HEK293 (cell line): ENCODE measurements around the gene SERINC5.

Experiments
- GLIS2 ChIP-seq: fragments of 450-650 bp; formaldehyde crosslinking; IDR thresholded peaks from 2 replicates; pipeline ENCODE4 v1.5.1; 2016; ENCODE audit warnings: missing biosample characterization, missing genetic modification characterization
- HOXA7 ChIP-seq: sonication (generic); formaldehyde crosslinking; IDR thresholded peaks from 2 replicates; pipeline ENCODE4 v1.8.1; 2022; ENCODE audit warnings: missing genetic modification reagents, borderline replicate concordance
- IKZF3 ChIP-seq: fragments of 450-650 bp; IDR thresholded peaks from 2 replicates; pipeline ENCODE4 v1.5.0; 2018; ENCODE audit warnings: missing biosample characterization, mild to moderate bottlenecking, missing genetic modification characterization, moderate library complexity
- KLF7 ChIP-seq: fragments of 450-650 bp; formaldehyde crosslinking; IDR thresholded peaks from 2 replicates; pipeline ENCODE4 v1.5.1; 2016; ENCODE audit warnings: missing biosample characterization, missing genetic modification characterization, borderline replicate concordance
- KLF8 ChIP-seq: fragments of 450-650 bp; formaldehyde crosslinking; IDR thresholded peaks from 2 replicates; pipeline ENCODE4 v1.5.1; 2016; ENCODE audit warnings: missing biosample characterization, missing genetic modification characterization
- KLF9 ChIP-seq: fragments of 450-650 bp; formaldehyde crosslinking; IDR thresholded peaks from 2 replicates; pipeline ENCODE4 v1.5.1; 2016; ENCODE audit warnings: missing biosample characterization, missing genetic modification characterization, low read depth
- SP2 ChIP-seq: fragments of 450-650 bp; formaldehyde crosslinking; IDR thresholded peaks from 2 replicates; pipeline ENCODE4 v1.5.1; 2016; ENCODE audit warnings: missing biosample characterization, missing genetic modification characterization
- SP3 ChIP-seq: fragments of 450-650 bp; formaldehyde crosslinking; IDR thresholded peaks from 2 replicates; pipeline ENCODE4 v1.5.1; 2016; ENCODE audit warnings: missing biosample characterization, missing genetic modification characterization
- SP7 ChIP-seq: fragments of 450-650 bp; formaldehyde crosslinking; IDR thresholded peaks from 2 replicates; pipeline ENCODE4 v1.5.1; 2016; ENCODE audit warnings: missing biosample characterization, missing genetic modification characterization
- ZBTB17 ChIP-seq: fragments of 450-650 bp; formaldehyde crosslinking; IDR thresholded peaks from 2 replicates; pipeline ENCODE4 v1.5.1; 2016; ENCODE audit warnings: missing biosample characterization, missing genetic modification characterization
- ZBTB8A ChIP-seq: fragments of 450-650 bp; formaldehyde crosslinking; IDR thresholded peaks from 2 replicates; pipeline ENCODE4 v1.5.1; 2016; ENCODE audit warnings: missing biosample characterization, missing genetic modification characterization
- ZEB2 ChIP-seq: fragments of 450-650 bp; formaldehyde crosslinking; IDR thresholded peaks from 2 replicates; pipeline ENCODE4 v1.5.1; 2016; ENCODE audit warnings: missing biosample characterization, missing genetic modification characterization
- ZNF121 ChIP-seq: fragments of 450-650 bp; formaldehyde crosslinking; IDR thresholded peaks from 2 replicates; pipeline ENCODE4 v1.5.1; 2016; ENCODE audit warnings: missing biosample characterization, missing genetic modification characterization
- ZNF174 ChIP-seq: fragments of 450-650 bp; formaldehyde crosslinking; IDR thresholded peaks from 2 replicates; pipeline ENCODE4 v1.5.0; 2017; ENCODE audit warnings: missing biosample characterization, mild to moderate bottlenecking, missing genetic modification characterization
- ZNF2 ChIP-seq: fragments of 450-650 bp; formaldehyde crosslinking; IDR thresholded peaks from 2 replicates; pipeline ENCODE4 v1.5.1; 2016; ENCODE audit warnings: missing biosample characterization, missing genetic modification characterization
- ZNF311 ChIP-seq: fragments of 450-650 bp; formaldehyde crosslinking; IDR thresholded peaks from 2 replicates; pipeline ENCODE4 v1.5.1; 2017; ENCODE audit warnings: missing biosample characterization, missing genetic modification characterization, borderline replicate concordance
- ZNF335 ChIP-seq: fragments of 450-650 bp; formaldehyde crosslinking; conservative IDR thresholded peaks from 2 replicates; pipeline ENCODE4 v1.5.1; 2016; ENCODE audit warnings: missing biosample characterization, missing genetic modification characterization
- ZNF341 ChIP-seq: fragments of 450-650 bp; formaldehyde crosslinking; IDR thresholded peaks from 2 replicates; pipeline ENCODE4; 2016; ENCODE audit warnings: low read depth, missing biosample characterization, missing genetic modification characterization
- ZNF366 ChIP-seq: fragments of 450-650 bp; formaldehyde crosslinking; conservative IDR thresholded peaks from 2 replicates; pipeline ENCODE4 v1.5.1; 2016; ENCODE audit warnings: missing biosample characterization, missing genetic modification characterization
- ZNF501 ChIP-seq: fragments of 450-650 bp; formaldehyde crosslinking; IDR thresholded peaks from 2 replicates; pipeline ENCODE4 v1.5.1; 2016; ENCODE audit warnings: missing biosample characterization, missing genetic modification characterization
- ZNF629 ChIP-seq: fragments of 450-650 bp; formaldehyde crosslinking; IDR thresholded peaks from 2 replicates; pipeline ENCODE4 v1.5.1; 2017; ENCODE audit warnings: missing biosample characterization, missing genetic modification characterization
- ZNF664 ChIP-seq: fragments of 450-650 bp; formaldehyde crosslinking; IDR thresholded peaks from 2 replicates; pipeline ENCODE4 v1.5.1; 2016; ENCODE audit warnings: missing biosample characterization, missing genetic modification characterization
- ZSCAN30 ChIP-seq: fragments of 450-650 bp; IDR thresholded peaks from 2 replicates; pipeline ENCODE4 v1.5.1; 2018; ENCODE audit warnings: missing biosample characterization, mild to moderate bottlenecking, missing genetic modification characterization, moderate library complexity
- TF ChIP-seq, protein P1 (sequence below): fragments of 450-650 bp; formaldehyde crosslinking; IDR thresholded peaks from 2 replicates; pipeline ENCODE4 v1.5.1; 2016; ENCODE audit warnings: missing biosample characterization, missing genetic modification characterization
- TF ChIP-seq, protein P2 (sequence below): fragments of 450-650 bp; formaldehyde crosslinking; IDR thresholded peaks from 2 replicates; pipeline ENCODE4 v1.5.1; 2016; ENCODE audit warnings: missing biosample characterization, missing genetic modification characterization
- TF ChIP-seq, protein P3 (sequence below): fragments of 450-650 bp; formaldehyde crosslinking; IDR thresholded peaks from 2 replicates; pipeline ENCODE4 v1.5.1; 2016; ENCODE audit warnings: missing biosample characterization, missing genetic modification characterization
- TF ChIP-seq, protein P4 (sequence below): sonication (generic); formaldehyde crosslinking; IDR thresholded peaks from 2 replicates; pipeline ENCODE4 v1.8.1; 2022; ENCODE audit warnings: mild to moderate bottlenecking, moderate library complexity, missing genetic modification reagents
- TF ChIP-seq, protein P5 (sequence below): fragments of 450-650 bp; formaldehyde crosslinking; conservative IDR thresholded peaks from 2 replicates; pipeline ENCODE4 v1.5.1; 2016; ENCODE audit warnings: low read depth, missing biosample characterization, missing genetic modification characterization

The SERINC5 gene

DNA sequence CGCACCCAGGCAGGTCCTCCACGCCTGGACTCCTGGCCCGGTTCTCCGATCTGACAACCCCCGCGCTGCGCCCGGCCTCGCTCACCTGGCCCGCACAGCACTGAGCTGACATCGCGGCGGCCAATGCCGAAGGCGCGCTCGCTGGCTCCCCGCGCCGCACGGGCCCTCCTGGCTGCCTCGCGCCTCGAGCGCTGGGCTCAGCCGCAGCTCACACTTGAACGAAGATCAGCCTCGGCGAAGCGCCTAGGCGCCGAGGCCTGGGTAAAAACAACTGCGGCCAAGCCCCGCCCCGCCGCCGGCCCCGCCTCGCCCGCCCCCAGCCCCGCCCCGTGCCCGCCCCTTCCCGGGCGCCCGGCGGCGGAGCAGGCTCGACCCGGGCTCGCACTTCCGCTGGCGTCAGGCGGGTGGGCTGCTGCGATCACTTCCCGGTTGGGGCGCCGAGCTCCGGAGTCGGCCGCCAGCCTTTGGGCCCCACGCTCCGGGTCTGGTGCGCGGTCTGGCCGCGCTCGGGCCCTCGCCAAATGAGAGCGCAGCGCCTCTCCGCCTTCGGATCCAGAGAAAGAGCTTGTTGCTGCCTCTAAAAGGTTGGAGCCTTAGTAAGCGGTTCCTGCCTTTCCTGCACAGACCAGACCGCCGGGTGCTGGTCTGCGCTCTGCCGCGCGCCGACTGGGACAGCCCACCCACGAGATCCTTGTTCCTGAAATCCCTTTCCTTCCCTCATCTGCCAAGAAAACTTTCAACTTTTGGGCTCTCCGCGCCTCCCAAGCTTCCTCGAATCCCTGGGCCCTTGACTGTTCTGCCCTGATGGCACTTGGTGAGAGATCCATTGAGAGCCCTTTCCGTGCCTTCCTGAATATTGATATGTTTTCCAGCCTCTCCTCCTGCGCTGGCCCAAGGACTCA, at the start of gene SERINC5 (continued):
- TF ChIP-seq ZEB2 (tag by site-specific recombination) (peak; percentile 52; the same call in 1 of the 2 replicates), ZBTB17 (tag by site-specific recombination) (peak; percentile 98), SP7 (tag by site-specific recombination) (peak; percentile 71; the same call in 1 of the 2 replicates), KLF9 (tag by site-specific recombination) (0 out of 2 replicates have a peak, but pooled peaks have one; percentile 29), ZNF341 (peak; percentile 42; the same call in 1 of the 2 replicates), ZNF629 (peak; percentile 73), ZNF366 (tag by site-specific recombination) (no peak), GLIS2 (peak; percentile 51; the same call in 1 of the 2 replicates), ZSCAN30 (tag by site-specific recombination) (peak; percentile 21; the same call in 1 of the 2 replicates), ZNF2 (peak; percentile 38; the same call in 1 of the 2 replicates), ZNF335 (tag by site-specific recombination) (no peak; the same call in 1 of the 2 replicates), SP3 (tag by site-specific recombination) (peak; percentile 39), ZNF311 (tag by site-specific recombination) (no peak), ZNF501 (tag by site-specific recombination) (peak; percentile 96), KLF8 (tag by site-specific recombination) (peak; percentile 36; the same call in 1 of the 2 replicates), ZNF664 (tag by site-specific recombination) (no peak), IKZF3 (tag by site-specific recombination) (no peak), KLF7 (no peak), ZNF174 (tag by site-specific recombination) (no peak), SP2 (tag by site-specific recombination) (peak; percentile 33), ZNF121 (tag by site-specific recombination) (peak; percentile 85), ZBTB8A (peak; percentile 99), HOXA7 (no peak)
- TF ChIP-seq, protein P1, sequence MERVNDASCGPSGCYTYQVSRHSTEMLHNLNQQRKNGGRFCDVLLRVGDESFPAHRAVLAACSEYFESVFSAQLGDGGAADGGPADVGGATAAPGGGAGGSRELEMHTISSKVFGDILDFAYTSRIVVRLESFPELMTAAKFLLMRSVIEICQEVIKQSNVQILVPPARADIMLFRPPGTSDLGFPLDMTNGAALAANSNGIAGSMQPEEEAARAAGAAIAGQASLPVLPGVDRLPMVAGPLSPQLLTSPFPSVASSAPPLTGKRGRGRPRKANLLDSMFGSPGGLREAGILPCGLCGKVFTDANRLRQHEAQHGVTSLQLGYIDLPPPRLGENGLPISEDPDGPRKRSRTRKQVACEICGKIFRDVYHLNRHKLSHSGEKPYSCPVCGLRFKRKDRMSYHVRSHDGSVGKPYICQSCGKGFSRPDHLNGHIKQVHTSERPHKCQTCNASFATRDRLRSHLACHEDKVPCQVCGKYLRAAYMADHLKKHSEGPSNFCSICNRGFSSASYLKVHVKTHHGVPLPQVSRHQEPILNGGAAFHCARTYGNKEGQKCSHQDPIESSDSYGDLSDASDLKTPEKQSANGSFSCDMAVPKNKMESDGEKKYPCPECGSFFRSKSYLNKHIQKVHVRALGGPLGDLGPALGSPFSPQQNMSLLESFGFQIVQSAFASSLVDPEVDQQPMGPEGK (tag by site-specific recombination), result peak; percentile 31; the same call in 1 of the 2 replicates
- TF ChIP-seq, protein P2, sequence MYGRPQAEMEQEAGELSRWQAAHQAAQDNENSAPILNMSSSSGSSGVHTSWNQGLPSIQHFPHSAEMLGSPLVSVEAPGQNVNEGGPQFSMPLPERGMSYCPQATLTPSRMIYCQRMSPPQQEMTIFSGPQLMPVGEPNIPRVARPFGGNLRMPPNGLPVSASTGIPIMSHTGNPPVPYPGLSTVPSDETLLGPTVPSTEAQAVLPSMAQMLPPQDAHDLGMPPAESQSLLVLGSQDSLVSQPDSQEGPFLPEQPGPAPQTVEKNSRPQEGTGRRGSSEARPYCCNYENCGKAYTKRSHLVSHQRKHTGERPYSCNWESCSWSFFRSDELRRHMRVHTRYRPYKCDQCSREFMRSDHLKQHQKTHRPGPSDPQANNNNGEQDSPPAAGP (tag by site-specific recombination), result peak; percentile 14; the same call in 1 of the 2 replicates
- TF ChIP-seq, protein P3, sequence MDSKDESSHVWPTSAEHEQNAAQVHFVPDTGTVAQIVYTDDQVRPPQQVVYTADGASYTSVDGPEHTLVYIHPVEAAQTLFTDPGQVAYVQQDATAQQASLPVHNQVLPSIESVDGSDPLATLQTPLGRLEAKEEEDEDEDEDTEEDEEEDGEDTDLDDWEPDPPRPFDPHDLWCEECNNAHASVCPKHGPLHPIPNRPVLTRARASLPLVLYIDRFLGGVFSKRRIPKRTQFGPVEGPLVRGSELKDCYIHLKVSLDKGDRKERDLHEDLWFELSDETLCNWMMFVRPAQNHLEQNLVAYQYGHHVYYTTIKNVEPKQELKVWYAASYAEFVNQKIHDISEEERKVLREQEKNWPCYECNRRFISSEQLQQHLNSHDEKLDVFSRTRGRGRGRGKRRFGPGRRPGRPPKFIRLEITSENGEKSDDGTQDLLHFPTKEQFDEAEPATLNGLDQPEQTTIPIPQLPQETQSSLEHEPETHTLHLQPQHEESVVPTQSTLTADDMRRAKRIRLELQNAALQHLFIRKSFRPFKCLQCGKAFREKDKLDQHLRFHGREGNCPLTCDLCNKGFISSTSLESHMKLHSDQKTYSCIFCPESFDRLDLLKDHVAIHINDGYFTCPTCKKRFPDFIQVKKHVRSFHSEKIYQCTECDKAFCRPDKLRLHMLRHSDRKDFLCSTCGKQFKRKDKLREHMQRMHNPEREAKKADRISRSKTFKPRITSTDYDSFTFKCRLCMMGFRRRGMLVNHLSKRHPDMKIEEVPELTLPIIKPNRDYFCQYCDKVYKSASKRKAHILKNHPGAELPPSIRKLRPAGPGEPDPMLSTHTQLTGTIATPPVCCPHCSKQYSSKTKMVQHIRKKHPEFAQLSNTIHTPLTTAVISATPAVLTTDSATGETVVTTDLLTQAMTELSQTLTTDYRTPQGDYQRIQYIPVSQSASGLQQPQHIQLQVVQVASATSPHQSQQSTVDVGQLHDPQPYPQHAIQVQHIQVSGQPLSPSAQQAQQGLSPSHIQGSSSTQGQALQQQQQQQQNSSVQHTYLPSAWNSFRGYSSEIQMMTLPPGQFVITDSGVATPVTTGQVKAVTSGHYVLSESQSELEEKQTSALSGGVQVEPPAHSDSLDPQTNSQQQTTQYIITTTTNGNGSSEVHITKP, result 0 out of 2 replicates have a peak, but pooled peaks have one; percentile 41
- TF ChIP-seq, protein P4, sequence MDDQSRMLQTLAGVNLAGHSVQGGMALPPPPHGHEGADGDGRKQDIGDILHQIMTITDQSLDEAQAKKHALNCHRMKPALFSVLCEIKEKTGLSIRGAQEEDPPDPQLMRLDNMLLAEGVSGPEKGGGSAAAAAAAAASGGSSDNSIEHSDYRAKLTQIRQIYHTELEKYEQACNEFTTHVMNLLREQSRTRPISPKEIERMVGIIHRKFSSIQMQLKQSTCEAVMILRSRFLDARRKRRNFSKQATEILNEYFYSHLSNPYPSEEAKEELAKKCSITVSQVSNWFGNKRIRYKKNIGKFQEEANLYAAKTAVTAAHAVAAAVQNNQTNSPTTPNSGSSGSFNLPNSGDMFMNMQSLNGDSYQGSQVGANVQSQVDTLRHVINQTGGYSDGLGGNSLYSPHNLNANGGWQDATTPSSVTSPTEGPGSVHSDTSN (CRISPR knock-in tag), result peak; percentile 66; the same call in 1 of the 2 replicates
- TF ChIP-seq, protein P5, sequence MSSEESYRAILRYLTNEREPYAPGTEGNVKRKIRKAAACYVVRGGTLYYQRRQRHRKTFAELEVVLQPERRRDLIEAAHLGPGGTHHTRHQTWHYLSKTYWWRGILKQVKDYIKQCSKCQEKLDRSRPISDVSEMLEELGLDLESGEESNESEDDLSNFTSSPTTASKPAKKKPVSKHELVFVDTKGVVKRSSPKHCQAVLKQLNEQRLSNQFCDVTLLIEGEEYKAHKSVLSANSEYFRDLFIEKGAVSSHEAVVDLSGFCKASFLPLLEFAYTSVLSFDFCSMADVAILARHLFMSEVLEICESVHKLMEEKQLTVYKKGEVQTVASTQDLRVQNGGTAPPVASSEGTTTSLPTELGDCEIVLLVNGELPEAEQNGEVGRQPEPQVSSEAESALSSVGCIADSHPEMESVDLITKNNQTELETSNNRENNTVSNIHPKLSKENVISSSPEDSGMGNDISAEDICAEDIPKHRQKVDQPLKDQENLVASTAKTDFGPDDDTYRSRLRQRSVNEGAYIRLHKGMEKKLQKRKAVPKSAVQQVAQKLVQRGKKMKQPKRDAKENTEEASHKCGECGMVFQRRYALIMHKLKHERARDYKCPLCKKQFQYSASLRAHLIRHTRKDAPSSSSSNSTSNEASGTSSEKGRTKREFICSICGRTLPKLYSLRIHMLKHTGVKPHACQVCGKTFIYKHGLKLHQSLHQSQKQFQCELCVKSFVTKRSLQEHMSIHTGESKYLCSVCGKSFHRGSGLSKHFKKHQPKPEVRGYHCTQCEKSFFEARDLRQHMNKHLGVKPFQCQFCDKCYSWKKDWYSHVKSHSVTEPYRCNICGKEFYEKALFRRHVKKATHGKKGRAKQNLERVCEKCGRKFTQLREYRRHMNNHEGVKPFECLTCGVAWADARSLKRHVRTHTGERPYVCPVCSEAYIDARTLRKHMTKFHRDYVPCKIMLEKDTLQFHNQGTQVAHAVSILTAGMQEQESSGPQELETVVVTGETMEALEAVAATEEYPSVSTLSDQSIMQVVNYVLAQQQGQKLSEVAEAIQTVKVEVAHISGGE (tag by site-specific recombination), result peak; percentile 88
